HepG2 (cell line): ENCODE results near the gene RDH16. TPM values are rescaled to one million over a fixed set of nuclear protein-coding genes. Genes with fewer than 3 reads are reported as not detected.

ENCODE experiments used
- ATAC-seq: fragments of 200-7000 bp; cut with Tn5 transposase; 3 replicates; pipeline ENCODE4 v1.9.1; 2020; ENCODE audit warnings: mild to moderate bottlenecking, moderate library complexity
- BruUV-seq: library from RNA; stranded (reverse); fragments of 400-500 nt; replicated peaks from 2 replicates; lab custom pipeline; 2021; lab: Mats Ljungman, UMichigan
- CTCF ChIA-PET: fragments of 300-600 bp; formaldehyde crosslinking; extraction: SDS; loops from one replicate; lab custom pipeline; 2021; ENCODE audit warnings: low total read pairs, inconsistent platforms, low intra/inter-chr PET ratio; lab: Yijun Ruan, JAX
- POLR2A ChIA-PET: fragments of 350-600 bp; sonication (Branson Sonifier 250); formaldehyde crosslinking; loops from one replicate; lab custom pipeline; 2020; ENCODE audit warnings: antibody characterized with exemption, inconsistent platforms; lab: Yijun Ruan, JAX
- DNase-seq: peaks from one replicate; pipeline ENCODE4 v3.0.0-alpha.2; 2015; ENCODE audit warnings: low spot score
- FAIRE-seq: peaks from 3 replicates; lab custom pipeline; 2011; peaks lifted over from hg19 to GRCh38; lab: Jason Lieb, UNC
- H2AFZ ChIP-seq: one replicate; pipeline ENCODE4 v1.6.1; 2011; ENCODE audit warnings: low read length, inconsistent platforms
- H3K27ac ChIP-seq: fragments of 300-600 bp; 3 replicates; pipeline ENCODE4 v1.8.0; 2011; ENCODE audit warnings: mixed run types, mild to moderate bottlenecking, mixed read lengths, low read length, inconsistent platforms; ENCODE audit not compliant: insufficient read depth; ENCODE audit errors: extremely low read length
- H3K27me3 ChIP-seq, 2 experiments: fragments of 200-600 bp in 1 of 2; 2 replicates in 1 of 2; 3 replicates in 1 of 2; pipeline versions ENCODE4 v1.6.0 to v1.8.0; 2011; ENCODE audit warnings: low read length in 2 of 2, mild to moderate bottlenecking in 2 of 2, moderate library complexity in 2 of 2, inconsistent platforms in 1 of 2; ENCODE audit not compliant: insufficient read depth in 2 of 2, control insufficient read depth in 1 of 2
- H3K36me3 ChIP-seq, 2 experiments: fragments of 200-600 bp in 1 of 2; replicated peaks in 1 of 2; 2 replicates in 1 of 2; 3 replicates in 1 of 2; pipeline versions ENCODE4 v1.5.1 to v1.8.0; 2011; ENCODE audit warnings: low read length in 2 of 2, inconsistent platforms in 1 of 2; ENCODE audit not compliant: insufficient read depth in 2 of 2, control insufficient read depth in 1 of 2
- H3K4me1 ChIP-seq: 2 replicates; pipeline ENCODE4 v1.5.1; 2012; ENCODE audit warnings: low read length, inconsistent platforms; ENCODE audit not compliant: insufficient read depth
- H3K4me2 ChIP-seq: 2 replicates; pipeline ENCODE4 v1.6.0; 2011; ENCODE audit warnings: low read depth, low read length, inconsistent platforms
- H3K4me3 ChIP-seq, 3 experiments: fragments of 200-600 bp in 1 of 3; sonication (generic), shearing (Covaris generic) in 1 of 3; replicated peaks in 1 of 3; 2 replicates each; pipeline ENCODE4 v1.5.1; 2011 to 2016; ENCODE audit warnings: low read length in 3 of 3, inconsistent platforms in 2 of 3, low read depth in 2 of 3, mild to moderate bottlenecking in 2 of 3, control low read depth in 1 of 3, mixed read lengths in 1 of 3; ENCODE audit not compliant: insufficient read depth in 1 of 3
- H3K79me2 ChIP-seq: one replicate; pipeline ENCODE4 v1.6.1; 2011; ENCODE audit warnings: low read length, inconsistent platforms; ENCODE audit not compliant: insufficient read depth
- H3K9ac ChIP-seq: 2 replicates; pipeline ENCODE4 v1.6.0; 2011; ENCODE audit warnings: mild to moderate bottlenecking, low read depth, low read length, inconsistent platforms; ENCODE audit not compliant: insufficient read depth
- H3K9me3 ChIP-seq: 2 replicates; pipeline ENCODE4 v1.5.1; 2012; ENCODE audit warnings: mild to moderate bottlenecking, low read length
- H4K20me1 ChIP-seq: 2 replicates; pipeline ENCODE4 v1.6.0; 2011; ENCODE audit warnings: inconsistent platforms, mild to moderate bottlenecking, low read length, moderate library complexity; ENCODE audit not compliant: insufficient read depth
- CREB1 ChIP-seq, 2 experiments: fragments of 450-650 bp in 1 of 2; IDR thresholded peaks; 2 replicates each; pipeline ENCODE4 v1.6.1; 2016 to 2017; ENCODE audit warnings: control low read depth in 1 of 2, mild to moderate bottlenecking in 1 of 2, missing compliant biosample characterization in 1 of 2, missing genetic modification characterization in 1 of 2
- ZNF543 ChIP-seq: sonication (generic); formaldehyde crosslinking; IDR thresholded peaks from 2 replicates; pipeline ENCODE4 v1.4.0; 2020; ENCODE audit warnings: mild to moderate bottlenecking, missing genetic modification reagents
- WGBS: methylation state at CpG from one replicate; pipeline ENCODE4 v1.1.6; 2017; ENCODE audit warnings: low lambda C conversion rate; 5-methylcytosine and 5-hydroxymethylcytosine counted together
- in situ Hi-C: cut with HindIII; loops from 2 replicates; pipeline ENCODE4 v1.10.0; 2017; ENCODE audit warnings: low pct_unique_long_range_greater_than_20kb; ENCODE audit not compliant: extremely low pct_ligation_motif_present
- intact Hi-C: fragments of 100-400 bp; cut with micrococcal nuclease; formaldehyde crosslinking; loops from one replicate; pipeline ENCODE4 v1.10.0; 2022; ENCODE audit not compliant: unreplicated experiment
- polyA plus RNA-seq, 8 experiments: library from polyadenylated mRNA; depleted of rRNA in 3 of 8; stranded (reverse) in 7 of 8; unstranded in 1 of 8; fragments of >200 nt; fragmentation: Illumina TruSeq in 4 of 8; extraction: Trizol in 4 of 8; gene quantifications; 2 replicates each; pipeline versions ENCODE4 v1.2.1 to v1.2.3, GENCODE V29; 2011 to 2016; ENCODE audit warnings: low read depth in 4 of 8, missing spikeins in 1 of 8, mixed read lengths in 1 of 8; ENCODE audit not compliant: insufficient read depth in 1 of 8
- total RNA-seq, 5 experiments: library from RNA; depleted of rRNA; stranded (reverse); fragments of >200 nt; fragmentation: Illumina TruSeq; extraction: Trizol; gene quantifications; 2 replicates each; pipeline ENCODE4 v1.2.3, GENCODE V29; 2016; ENCODE audit warnings: low read depth in 1 of 5

The RDH16 gene
- total and polyA plus RNA-seq, 2 of the 13 experiments (the other 11 are each of a cell fraction or from before 2014, with no cell fraction given): 0.05 to 0.13 TPM

DNA sequence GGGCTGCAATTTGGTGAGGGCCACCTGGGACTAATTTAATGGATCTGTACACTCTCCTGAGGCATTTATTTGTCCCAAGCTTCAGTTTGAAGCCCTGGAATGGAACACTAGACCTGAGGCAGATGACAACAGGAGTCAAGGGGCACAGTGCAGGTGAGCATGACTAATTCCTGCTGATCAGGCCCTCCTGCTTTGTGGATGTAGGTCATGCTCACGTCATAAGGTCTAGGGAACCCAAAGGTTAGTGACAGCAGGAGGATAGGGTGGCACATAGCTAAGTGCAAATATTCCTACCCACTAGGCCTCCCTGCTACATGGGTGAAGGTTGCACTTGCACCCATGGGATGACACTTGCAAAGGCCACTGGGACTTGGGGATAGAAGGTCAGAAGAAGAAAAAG, 54.0 kb downstream of the RDH16 start:
- Histone ChIP-seq H3K4me2 (no peak overlapping the region), H3K4me1 (no peaks in the 10 kb centered on the region), H3K27ac (no peak overlapping the region), H3K36me3 (no peaks in the 10 kb centered on the region), H4K20me1 (no peaks in the 10 kb centered on the region), H3K9me3 (no peaks in the 10 kb centered on the region), H3K4me3 (no peak overlapping the region), H2AFZ (no peak overlapping the region), H3K9ac (no peak overlapping the region), H3K79me2 (no peaks in the 10 kb centered on the region), H3K27me3 (no peaks in the 10 kb centered on the region; a peak in 1 of 5 replicates)
- no TSS peak for BruUV-seq
- intact Hi-C loops: no loop called here
- WGBS: 0% methylated on average over 1 of the region's 1 CpG
- ChIA-PET POLR2A (no interaction called here), CTCF (no interaction called here)
- no peak for DNase-seq
- ATAC-seq: no peak
- FAIRE-seq: no peak
- in situ Hi-C loops: no loop called here
- TF ChIP-seq CREB1 (IDR thresholded peaks at IDR 0.05) (0 out of 2 replicates have a peak, but pooled peaks have one; percentile 33), CREB1 (CRISPR knock-in tag; IDR thresholded peaks at IDR 0.05) (no peak), ZNF543 (CRISPR knock-in tag) (no peak)
- TF ChIP-seq, all 625 proteins: peak for 1

Other genes starting within 250 kb of the RDH16 start
- 1,700 and 2,295 TPM in 2 replicates for gene NACA, start 232.3 kb downstream of the RDH16 start, total RNA-seq (2016; rRNA removed; fragmentation: Illumina TruSeq; extraction: Trizol)
- 688 and 799 TPM in 2 replicates for gene NACA, start 232.3 kb downstream of the RDH16 start, polyA plus RNA-seq (2011; rRNA removed)
- gene PRIM1, start 205.3 kb downstream of the RDH16 start, total RNA-seq (2016; rRNA removed; fragmentation: Illumina TruSeq; extraction: Trizol): 47.3 and 67.0 TPM in 2 replicates
- gene PRIM1, start 205.3 kb downstream of the RDH16 start, polyA plus RNA-seq (2011; rRNA removed): 18.1 and 30.0 TPM in 2 replicates
- 0.46 and 0.95 TPM in 2 replicates for gene HSD17B6, start 194.3 kb downstream of the RDH16 start, total RNA-seq (2016; rRNA removed; fragmentation: Illumina TruSeq; extraction: Trizol)
- gene HSD17B6, start 194.3 kb downstream of the RDH16 start, polyA plus RNA-seq (2011; rRNA removed): 1.8 and 2.6 TPM in 2 replicates
- gene SDR9C7, start 23.2 kb downstream of the RDH16 start, total RNA-seq (2016; rRNA removed; fragmentation: Illumina TruSeq; extraction: Trizol): not detected in 2 replicates
- 0.04 TPM in 1 of 2 replicates, not detected in the other for gene SDR9C7, start 23.2 kb downstream of the RDH16 start, polyA plus RNA-seq (2011; rRNA removed)
- gene ZBTB39, start 48.9 kb upstream of the RDH16 start, total RNA-seq (2016; rRNA removed; fragmentation: Illumina TruSeq; extraction: Trizol): 6.5 and 8.1 TPM in 2 replicates
- 6.4 and 6.9 TPM in 2 replicates for gene ZBTB39, start 48.9 kb upstream of the RDH16 start, polyA plus RNA-seq (2011; rRNA removed)
- gene TAC3, start 58.9 kb upstream of the RDH16 start, total RNA-seq (2016; rRNA removed; fragmentation: Illumina TruSeq; extraction: Trizol): 0.15 TPM in 1 of 2 replicates, not detected in the other
- 0.13 and 0.25 TPM in 2 replicates for gene TAC3, start 58.9 kb upstream of the RDH16 start, polyA plus RNA-seq (2011; rRNA removed)
- 5.3 TPM in 2 replicates for gene MYO1A, start 92.5 kb upstream of the RDH16 start, total RNA-seq (2016; rRNA removed; fragmentation: Illumina TruSeq; extraction: Trizol)
- 6.0 and 10.6 TPM in 2 replicates for gene MYO1A, start 92.5 kb upstream of the RDH16 start, polyA plus RNA-seq (2011; rRNA removed)
- gene NEMP1, start 121.2 kb upstream of the RDH16 start, total RNA-seq (2016; rRNA removed; fragmentation: Illumina TruSeq; extraction: Trizol): 8.3 and 12.9 TPM in 2 replicates
- gene NEMP1, start 121.2 kb upstream of the RDH16 start, polyA plus RNA-seq (2011; rRNA removed): 7.4 and 11.4 TPM in 2 replicates
- gene NAB2, start 131.5 kb upstream of the RDH16 start, total RNA-seq (2016; rRNA removed; fragmentation: Illumina TruSeq; extraction: Trizol): 11.0 and 11.7 TPM in 2 replicates
- 12.9 and 17.5 TPM in 2 replicates for gene NAB2, start 131.5 kb upstream of the RDH16 start, polyA plus RNA-seq (2011; rRNA removed)
- gene STAT6, start 153.8 kb upstream of the RDH16 start, total RNA-seq (2016; rRNA removed; fragmentation: Illumina TruSeq; extraction: Trizol): 19.4 and 28.0 TPM in 2 replicates
- gene STAT6, start 153.8 kb upstream of the RDH16 start, polyA plus RNA-seq (2011; rRNA removed): 62.2 and 68.7 TPM in 2 replicates
- gene LRP1, start 170.9 kb upstream of the RDH16 start, total RNA-seq (2016; rRNA removed; fragmentation: Illumina TruSeq; extraction: Trizol): 14.7 and 16.5 TPM in 2 replicates
- gene LRP1, start 170.9 kb upstream of the RDH16 start, polyA plus RNA-seq (2011; rRNA removed): 30.8 and 33.6 TPM in 2 replicates
- not detected in 2 replicates for gene LRP1-AS, start 190.0 kb upstream of the RDH16 start, total RNA-seq (2016; rRNA removed; fragmentation: Illumina TruSeq; extraction: Trizol)
- gene LRP1-AS, start 190.0 kb upstream of the RDH16 start, polyA plus RNA-seq (2011; rRNA removed): 0.20 TPM in 1 of 2 replicates, not detected in the other